Measurements from ENCODE around the gene SPIN1. TPM values are rescaled to one million over a fixed set of nuclear protein-coding genes. Genes with fewer than 3 reads are reported as not detected.

SPIN1 gene
- total and polyA plus RNA-seq, 2 of the 8 experiments (the other 6 are each of a cell fraction or from before 2014, with no cell fraction given) = 69.9 to 139 TPM

DNA sequence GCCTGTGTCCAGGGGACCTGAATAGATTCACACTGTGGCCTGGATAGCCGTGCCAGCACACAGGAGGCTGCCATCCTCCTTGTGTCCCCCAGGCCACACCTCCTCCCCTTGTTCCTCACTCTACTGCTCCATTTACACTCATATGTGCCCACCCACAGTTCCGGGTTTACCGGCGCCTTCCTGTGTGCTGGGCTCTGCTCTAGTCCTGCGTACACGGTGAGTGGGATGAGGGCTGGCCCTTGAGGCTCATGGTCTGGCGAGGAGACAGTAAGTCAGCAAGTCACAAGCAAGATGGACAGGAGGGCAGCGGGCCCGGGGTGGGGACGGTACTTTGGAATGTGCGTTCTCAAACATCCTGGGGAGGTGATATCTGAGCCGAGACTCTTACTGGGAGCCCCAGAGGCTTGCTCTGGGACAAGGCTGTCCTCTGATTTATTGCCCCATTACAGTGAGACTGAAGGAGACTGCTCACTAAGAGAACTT, 114.3 kb downstream of the SPIN1 start:
- Histone ChIP-seq H3K4ac (replicated peaks; ENCODE audit: insufficient read length, low read depth, low read length) (peak overlapping the region; percentile 91), H3K79me1 (ENCODE audit: low read depth, low read length) (no peaks in the 10 kb centered on the region; the same call in 1 of the 2 replicates), H3K4me1 (replicated peaks in 1 of 4; ENCODE audit: control insufficient read depth in 3 of 4, insufficient read depth in 4 of 4, low read length in 3 of 4) (peaks cover 0 to 4% (median 2%) of the 10 kb centered on the region in 4 experiments; a peak in 3 of 7 replicates), H3K23ac (ENCODE audit: insufficient read length) (no peak overlapping the region), H4K5ac (ENCODE audit: insufficient read length, low read depth, low read length) (no peak overlapping the region), H3K27ac (ENCODE audit: low read depth, low read length) (no peak overlapping the region), H3K27me3 (replicated peaks in 1 of 4; ENCODE audit: control insufficient read depth in 3 of 4, extremely low read depth in 1 of 4, insufficient read depth in 3 of 4, low read length in 3 of 4) (no peaks in the 10 kb centered on the region; a peak in 1 of 7 replicates), H3K36me3 (ENCODE audit: control insufficient read depth in 2 of 4, insufficient read depth in 4 of 4, low read length in 3 of 4) (no peaks in the 10 kb centered on the region; a peak in 1 of 8 replicates), H3K79me2 (ENCODE audit: control insufficient read depth in 1 of 2, insufficient read depth in 2 of 2, low read length in 2 of 2) (no peaks in the 10 kb centered on the region), H2BK12ac (ENCODE audit: low read depth, low read length) (peak overlapping the region; percentile 87; the same call in 1 of the 2 replicates), H2AK5ac (ENCODE audit: low read depth, low read length) (no peak overlapping the region), H3K4me3 (ENCODE audit: extremely low read depth in 1 of 4, insufficient read depth in 2 of 4, low read depth in 3 of 4, low read length in 4 of 4) (no peak overlapping the region), H3K14ac (ENCODE audit: insufficient read length) (no peak overlapping the region), H3K9ac (replicated peaks in 1 of 4; ENCODE audit: extremely low read depth in 1 of 4, low read depth in 3 of 4, low read length in 3 of 4) (no peak overlapping the region), H4K20me1 (replicated peaks in 1 of 2; ENCODE audit: control insufficient read depth in 1 of 2, insufficient read depth in 2 of 2, low read length in 2 of 2) (peaks cover 0 to 4% of the 10 kb centered on the region in 2 experiments), H2AFZ (ENCODE audit: low read length) (peak overlapping the region; percentile 42; the same call in 1 of the 2 replicates), H2BK20ac (ENCODE audit: low read length) (no peak overlapping the region; the same call in 1 of the 2 replicates), H2BK15ac (ENCODE audit: low read length) (peak overlapping the region; percentile 85; the same call in 1 of the 2 replicates), H2BK120ac (replicated peaks; ENCODE audit: low read depth, low read length) (peak overlapping the region; percentile 34), H4K8ac (ENCODE audit: extremely low read depth, insufficient read depth, low read length) (peak overlapping the region; percentile 28; the same call in 1 of the 2 replicates), H3K23me2 (ENCODE audit: low read depth, low read length) (peaks cover 4% of the 10 kb centered on the region; the same call in 1 of the 2 replicates), H4K91ac (replicated peaks; ENCODE audit: insufficient read length, low read length) (peak overlapping the region; percentile 37), H3K4me2 (ENCODE audit: insufficient read depth in 1 of 2, low read depth in 2 of 2, low read length in 2 of 2) (no peak overlapping the region), H3K9me3 (ENCODE audit: insufficient read depth in 2 of 2, low read depth in 1 of 2, low read length in 1 of 2) (no peaks in the 10 kb centered on the region), H3K56ac (replicated peaks; ENCODE audit: insufficient read length, low read depth, low read length) (no peak overlapping the region), H3K18ac (ENCODE audit: extremely low read depth, low read length) (peak overlapping the region; percentile 93), H2BK5ac (ENCODE audit: low read depth, low read length) (0 out of 2 replicates have a peak overlapping the region, but pooled peaks have one; percentile 9)
- 78% methylated on average over 12 of the region's 12 CpGs; no CpG with 5 or more reads in 1 of the 2 experiments for WGBS, 2 experiments (ENCODE audit: extremely low coverage in 1 of 2, insufficient coverage in 1 of 2, insufficient read length in 1 of 2, insufficient replicate concordance in 2 of 2, low coverage in 1 of 2, low lambda C conversion rate in 2 of 2, missing lambda C conversion rate in 1 of 2)
- FAIRE-seq (no peak), DNase-seq (ENCODE audit: low read depth in 1 of 2, low spot score in 2 of 2) (no peak)
- CTCF ChIA-PET (ENCODE audit: partially characterized antibody) = interaction anchor here (0.6 to 1.0 kb wide), 2 partner anchors 19 to 95 kb away, joined by 3 read pairs; no protein-coding TSS in a partner anchor
- POLR2A ChIA-PET (ENCODE audit: partially characterized antibody) = interaction anchor here (0.7 kb wide), 1 partner anchor 10 kb away, joined by 3 read pairs; no protein-coding TSS in a partner anchor
- no peak for TF ChIP-seq CTBP2 (IDR thresholded peaks at IDR 0.05; ENCODE audit: borderline replicate concordance, insufficient read depth, insufficient read length, low read length)
- TF ChIP-seq RFX5 (IDR thresholded peaks at IDR 0.05; ENCODE audit: borderline replicate concordance, low read depth, low read length) = no peak
- no peak for TF ChIP-seq EGR1 (IDR thresholded peaks at IDR 0.05; ENCODE audit: borderline replicate concordance, low read depth, low read length)
- TF ChIP-seq CBX8 (IDR thresholded peaks at IDR 0.05; ENCODE audit: borderline replicate concordance, low read depth, low read length) = no peak
- no peak for TF ChIP-seq TBP (IDR thresholded peaks at IDR 0.05; ENCODE audit: low read depth, low read length)
- TF ChIP-seq SP1 (IDR thresholded peaks at IDR 0.05; ENCODE audit: low read depth, low read length) = no peak
- no peak for TF ChIP-seq TEAD4 (IDR thresholded peaks at IDR 0.05; ENCODE audit: low read depth, low read length)
- TF ChIP-seq CBX5 (IDR thresholded peaks at IDR 0.05; ENCODE audit: low read depth, low read length) = no peak
- TF ChIP-seq YY1 (IDR thresholded peaks at IDR 0.05; ENCODE audit: low read depth, low read length) = no peak
- TF ChIP-seq CREB1 (IDR thresholded peaks at IDR 0.05) = no peak
- TF ChIP-seq, protein P1, sequence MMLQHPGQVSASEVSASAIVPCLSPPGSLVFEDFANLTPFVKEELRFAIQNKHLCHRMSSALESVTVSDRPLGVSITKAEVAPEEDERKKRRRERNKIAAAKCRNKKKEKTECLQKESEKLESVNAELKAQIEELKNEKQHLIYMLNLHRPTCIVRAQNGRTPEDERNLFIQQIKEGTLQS (IDR thresholded peaks at IDR 0.05; ENCODE audit: insufficient read depth, low read depth, low read length) = no peak
- TF ChIP-seq ASH2L (IDR thresholded peaks at IDR 0.05; ENCODE audit: low read length) = no peak
- TF ChIP-seq ZNF274 (IDR thresholded peaks at IDR 0.05; ENCODE audit: borderline replicate concordance, extremely low read depth, low read length) = no peak
- no peak for TF ChIP-seq SIRT6 (IDR thresholded peaks at IDR 0.05; ENCODE audit: low read length)
